HepG2 (cell line): ENCODE results near the gene RNASE13. TPM values are rescaled to one million over a fixed set of nuclear protein-coding genes. Genes with fewer than 3 reads are reported as not detected.
A peak's percentile ranks its signal among the peaks of the same experiment; 100 is the strongest.

Source experiments
- AHDC1 ChIP-seq: sonication (generic); formaldehyde crosslinking; IDR thresholded peaks from 2 replicates; pipeline ENCODE4 v1.5.1; 2020; ENCODE audit warnings: mild to moderate bottlenecking, missing genetic modification reagents, borderline replicate concordance
- GLI4 ChIP-seq: sonication (generic); formaldehyde crosslinking; IDR thresholded peaks from 2 replicates; pipeline ENCODE4 v1.5.1; 2020; ENCODE audit warnings: missing genetic modification reagents, mild to moderate bottlenecking, moderate library complexity, borderline replicate concordance
- KLF6 ChIP-seq: IDR thresholded peaks from 2 replicates; pipeline ENCODE4 v1.8.0; 2016; ENCODE audit warnings: missing biosample characterization, missing genetic modification reagents
- MATR3 ChIP-seq: sonication (generic); formaldehyde crosslinking; IDR thresholded peaks from 2 replicates; pipeline ENCODE4 v1.4.0; 2020; ENCODE audit warnings: missing genetic modification reagents
- PATZ1 ChIP-seq: sonication (generic); formaldehyde crosslinking; IDR thresholded peaks from 2 replicates; pipeline ENCODE4 v1.4.0; 2020; ENCODE audit warnings: missing genetic modification reagents
- ZBTB7A ChIP-seq: sonication (generic); formaldehyde crosslinking; IDR thresholded peaks from 2 replicates; pipeline ENCODE4 v1.8.0; 2022; ENCODE audit warnings: mild to moderate bottlenecking, missing genetic modification reagents
- ZFP36L2 ChIP-seq: sonication (generic); formaldehyde crosslinking; IDR thresholded peaks from 2 replicates; pipeline ENCODE4 v1.4.0; 2020; ENCODE audit warnings: missing genetic modification reagents
- ZFP41 ChIP-seq: sonication (generic); formaldehyde crosslinking; IDR thresholded peaks from 2 replicates; pipeline ENCODE4 v1.4.0; 2020; ENCODE audit warnings: mild to moderate bottlenecking, missing genetic modification reagents, borderline replicate concordance
- ZNF253 ChIP-seq: sonication (generic); formaldehyde crosslinking; IDR thresholded peaks from 2 replicates; pipeline ENCODE4 v1.8.0; 2022; ENCODE audit warnings: mild to moderate bottlenecking, missing genetic modification reagents, borderline replicate concordance
- polyA plus RNA-seq, 8 experiments: library from polyadenylated mRNA; depleted of rRNA in 3 of 8; stranded (reverse) in 7 of 8; unstranded in 1 of 8; fragments of >200 nt; fragmentation: Illumina TruSeq in 4 of 8; extraction: Trizol in 4 of 8; gene quantifications; 2 replicates each; pipeline versions ENCODE4 v1.2.1 to v1.2.3, GENCODE V29; 2011 to 2016; ENCODE audit warnings: low read depth in 4 of 8, missing spikeins in 1 of 8, mixed read lengths in 1 of 8; ENCODE audit not compliant: insufficient read depth in 1 of 8
- total RNA-seq, 5 experiments: library from RNA; depleted of rRNA; stranded (reverse); fragments of >200 nt; fragmentation: Illumina TruSeq; extraction: Trizol; gene quantifications; 2 replicates each; pipeline ENCODE4 v1.2.3, GENCODE V29; 2016; ENCODE audit warnings: low read depth in 1 of 5
- TF ChIP-seq, protein P1 (sequence below): sonication (generic); formaldehyde crosslinking; IDR thresholded peaks from 2 replicates; pipeline ENCODE4 v1.4.0; 2020; ENCODE audit warnings: mild to moderate bottlenecking, missing genetic modification reagents, borderline replicate concordance
- TF ChIP-seq, protein P2 (sequence below): sonication (generic); formaldehyde crosslinking; IDR thresholded peaks from 2 replicates; pipeline ENCODE4 v1.5.0; 2020; ENCODE audit warnings: missing genetic modification reagents, mild to moderate bottlenecking, borderline replicate concordance
- TF ChIP-seq, protein P3 (sequence below): IDR thresholded peaks from 2 replicates; pipeline ENCODE4 v1.6.1; 2016
- TF ChIP-seq, protein P4 (sequence below): conservative IDR thresholded peaks from 2 replicates; pipeline ENCODE4 v1.6.1; 2018; ENCODE audit warnings: missing genetic modification reagents

Gene RNASE13
- total and polyA plus RNA-seq, 2 of the 13 experiments (the other 11 are each of a cell fraction or from before 2014, with no cell fraction given) = 1.0 TPM; not detected in 1

- peak; percentile 76 for TF ChIP-seq PATZ1
- no peak for TF ChIP-seq ZFP41 (CRISPR knock-in tag)
- TF ChIP-seq, protein P1, sequence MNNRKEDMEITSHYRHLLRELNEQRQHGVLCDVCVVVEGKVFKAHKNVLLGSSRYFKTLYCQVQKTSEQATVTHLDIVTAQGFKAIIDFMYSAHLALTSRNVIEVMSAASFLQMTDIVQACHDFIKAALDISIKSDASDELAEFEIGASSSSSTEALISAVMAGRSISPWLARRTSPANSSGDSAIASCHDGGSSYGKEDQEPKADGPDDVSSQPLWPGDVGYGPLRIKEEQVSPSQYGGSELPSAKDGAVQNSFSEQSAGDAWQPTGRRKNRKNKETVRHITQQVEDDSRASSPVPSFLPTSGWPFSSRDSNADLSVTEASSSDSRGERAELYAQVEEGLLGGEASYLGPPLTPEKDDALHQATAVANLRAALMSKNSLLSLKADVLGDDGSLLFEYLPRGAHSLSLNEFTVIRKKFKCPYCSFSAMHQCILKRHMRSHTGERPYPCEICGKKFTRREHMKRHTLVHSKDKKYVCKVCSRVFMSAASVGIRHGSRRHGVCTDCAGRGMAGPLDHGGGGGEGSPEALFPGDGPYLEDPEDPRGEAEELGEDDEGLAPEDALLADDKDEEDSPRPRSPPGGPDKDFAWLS (CRISPR knock-in tag) = no peak
- TF ChIP-seq, protein P2, sequence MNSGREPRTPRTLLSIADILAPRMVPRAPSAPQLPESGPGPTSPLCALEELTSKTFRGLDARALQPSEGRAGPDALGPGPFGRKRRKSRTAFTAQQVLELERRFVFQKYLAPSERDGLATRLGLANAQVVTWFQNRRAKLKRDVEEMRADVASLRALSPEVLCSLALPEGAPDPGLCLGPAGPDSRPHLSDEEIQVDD (CRISPR knock-in tag) = no peak
- TF ChIP-seq, protein P3, sequence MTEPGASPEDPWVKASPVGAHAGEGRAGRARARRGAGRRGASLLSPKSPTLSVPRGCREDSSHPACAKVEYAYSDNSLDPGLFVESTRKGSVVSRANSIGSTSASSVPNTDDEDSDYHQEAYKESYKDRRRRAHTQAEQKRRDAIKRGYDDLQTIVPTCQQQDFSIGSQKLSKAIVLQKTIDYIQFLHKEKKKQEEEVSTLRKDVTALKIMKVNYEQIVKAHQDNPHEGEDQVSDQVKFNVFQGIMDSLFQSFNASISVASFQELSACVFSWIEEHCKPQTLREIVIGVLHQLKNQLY = peak; percentile 92
- no peak for TF ChIP-seq ZFP36L2 (CRISPR knock-in tag)
- TF ChIP-seq MATR3 (CRISPR knock-in tag) = no peak
- no peak for TF ChIP-seq ZBTB7A (CRISPR knock-in tag)
- TF ChIP-seq AHDC1 = peak; percentile 98
- TF ChIP-seq ZNF253 (CRISPR knock-in tag) = no peak
- TF ChIP-seq KLF6 (CRISPR knock-in tag) = peak; percentile 92
- TF ChIP-seq, protein P4, sequence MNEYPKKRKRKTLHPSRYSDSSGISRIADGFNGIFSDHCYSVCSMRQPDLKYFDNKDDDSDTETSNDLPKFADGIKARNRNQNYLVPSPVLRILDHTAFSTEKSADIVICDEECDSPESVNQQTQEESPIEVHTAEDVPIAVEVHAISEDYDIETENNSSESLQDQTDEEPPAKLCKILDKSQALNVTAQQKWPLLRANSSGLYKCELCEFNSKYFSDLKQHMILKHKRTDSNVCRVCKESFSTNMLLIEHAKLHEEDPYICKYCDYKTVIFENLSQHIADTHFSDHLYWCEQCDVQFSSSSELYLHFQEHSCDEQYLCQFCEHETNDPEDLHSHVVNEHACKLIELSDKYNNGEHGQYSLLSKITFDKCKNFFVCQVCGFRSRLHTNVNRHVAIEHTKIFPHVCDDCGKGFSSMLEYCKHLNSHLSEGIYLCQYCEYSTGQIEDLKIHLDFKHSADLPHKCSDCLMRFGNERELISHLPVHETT (CRISPR knock-in tag) = no peak
- TF ChIP-seq GLI4 (CRISPR knock-in tag) = 0 out of 2 replicates have a peak, but pooled peaks have one; percentile 7
These were observed 19.6 kb upstream of the RNASE13 start (continued) for GRCh38 chr14:21054123-21054767.
